Measurements from ENCODE around the gene MAP2K1. TPM values are rescaled to one million over a fixed set of nuclear protein-coding genes. Genes with fewer than 3 reads are reported as not detected.

Gene MAP2K1
- total and polyA plus RNA-seq, 9 of the 15 experiments (the other 6 are each of a cell fraction or from before 2014, with no cell fraction given), result 7.5 to 58.3 (median 30.0) TPM

- no TSS peak for BruUV-seq (replicated peaks)
- H3K4me2 ChIP-seq (ENCODE audit: insufficient read depth, low read length), result no peak overlapping the region
- H3K9me1 ChIP-seq (ENCODE audit: control insufficient read depth, insufficient read depth, low read length), result no peaks in the 10 kb centered on the region
- ChIA-PET CTCF (ENCODE audit: low intra/inter-chr PET ratio) (no interaction called here), POLR2A (interaction anchor here (0.7 to 1.0 kb wide), 2 partner anchors 25 to 58 kb away, joined by 3 read pairs; no protein-coding TSS in a partner anchor)
- ATAC-seq, result no peak
- H2AFZ ChIP-seq (ENCODE audit: low read depth, low read length), result no peak overlapping the region
- H3K4me1 ChIP-seq (replicated peaks in 1 of 2; ENCODE audit: control insufficient read depth in 2 of 2, insufficient read depth in 2 of 2, low read length in 2 of 2), result no peaks in the 10 kb centered on the region
- H3K9ac ChIP-seq (ENCODE audit: insufficient read depth in 1 of 2, low read depth in 2 of 2, low read length in 2 of 2), result no peak overlapping the region
- H3K4me3 ChIP-seq, result no peak overlapping the region
- no peaks in the 10 kb centered on the region; the same call in 1 of the 2 replicates for H3K9me3 ChIP-seq (replicated peaks; ENCODE audit: control insufficient read depth, insufficient read depth, low read depth, low read length)
- no peaks in the 10 kb centered on the region for H4K20me1 ChIP-seq (replicated peaks; ENCODE audit: control insufficient read depth, insufficient read depth, low read length)
- in situ Hi-C loops (cut with MboI) (no loop called here), intact Hi-C loops (cut with micrococcal nuclease) (no loop called here)
- 95% methylated on average over 2 of the region's 2 CpGs for WGBS (ENCODE audit: insufficient coverage, low coverage, missing lambda C conversion rate)
- no peak overlapping the region for H3K27ac ChIP-seq (ENCODE audit: extremely low read depth, low read depth, low read length)
- no peaks in the 10 kb centered on the region for H3K27me3 ChIP-seq (ENCODE audit: control insufficient read depth in 2 of 2, insufficient read depth in 2 of 2, low read length in 2 of 2)
- H3K79me2 ChIP-seq (ENCODE audit: control insufficient read depth, insufficient read depth, low read length), result no peaks in the 10 kb centered on the region
- TF ChIP-seq ZNF561 (CRISPR knock-in tag; conservative IDR thresholded peaks at IDR 0.05) (no peak), SFPQ (IDR thresholded peaks at IDR 0.05; ENCODE audit: low read depth, low read length) (no peak), PHTF2 (CRISPR knock-in tag; IDR thresholded peaks at IDR 0.05) (no peak)
- FAIRE-seq, result no peak
- H3K36me3 ChIP-seq (ENCODE audit: control insufficient read depth, insufficient read depth, low read length), result peaks cover 10% of the 10 kb centered on the region; the same call in 2 of the 3 replicates
- no peak for DNase-seq (ENCODE audit: extremely low read depth in 1 of 4, low spot score in 3 of 4)
Measured at GRCh38 chr15:66461917-66462316, 75.2 kb downstream of the MAP2K1 start.

GRCh38 chr15:66462627-66463026 is 75.9 kb downstream of the MAP2K1 start:
- H3K9me3 ChIP-seq (replicated peaks; ENCODE audit: control insufficient read depth, insufficient read depth, low read depth, low read length), result no peaks in the 10 kb centered on the region; the same call in 1 of the 2 replicates
- no peak overlapping the region for H3K9ac ChIP-seq (ENCODE audit: insufficient read depth in 1 of 2, low read depth in 2 of 2, low read length in 2 of 2)
- WGBS (ENCODE audit: insufficient coverage, low coverage, missing lambda C conversion rate), result 93% methylated on average over 4 of the region's 4 CpGs
- intact Hi-C loops (cut with micrococcal nuclease), result no loop called here
- DNase-seq (ENCODE audit: extremely low read depth in 1 of 4, low spot score in 3 of 4) (no peak), ATAC-seq (no peak), FAIRE-seq (no peak)
- in situ Hi-C loops (cut with MboI), result no loop called here
- POLR2A ChIA-PET, result interaction anchor here (0.7 to 1.0 kb wide), 2 partner anchors 24 to 59 kb away, joined by 3 read pairs; no protein-coding TSS in a partner anchor
- H3K4me2 ChIP-seq (ENCODE audit: insufficient read depth, low read length), result no peak overlapping the region
- CTCF ChIA-PET (ENCODE audit: low intra/inter-chr PET ratio), result no interaction called here
- H4K20me1 ChIP-seq (replicated peaks; ENCODE audit: control insufficient read depth, insufficient read depth, low read length), result no peaks in the 10 kb centered on the region
- no peaks in the 10 kb centered on the region for H3K27me3 ChIP-seq (ENCODE audit: control insufficient read depth in 2 of 2, insufficient read depth in 2 of 2, low read length in 2 of 2)
- H3K9me1 ChIP-seq (ENCODE audit: control insufficient read depth, insufficient read depth, low read length), result no peaks in the 10 kb centered on the region
- H3K4me3 ChIP-seq, result no peak overlapping the region
- no TSS peak for BruUV-seq (replicated peaks)
- H2AFZ ChIP-seq (ENCODE audit: low read depth, low read length), result no peak overlapping the region
- no peaks in the 10 kb centered on the region for H3K4me1 ChIP-seq (replicated peaks in 1 of 2; ENCODE audit: control insufficient read depth in 2 of 2, insufficient read depth in 2 of 2, low read length in 2 of 2)
- no peaks in the 10 kb centered on the region for H3K79me2 ChIP-seq (ENCODE audit: control insufficient read depth, insufficient read depth, low read length)
- H3K27ac ChIP-seq (ENCODE audit: extremely low read depth, low read depth, low read length), result no peak overlapping the region
- peaks cover 14% of the 10 kb centered on the region; the same call in 2 of the 3 replicates for H3K36me3 ChIP-seq (ENCODE audit: control insufficient read depth, insufficient read depth, low read length)
- no peak for TF ChIP-seq BRF2 (IDR thresholded peaks at IDR 0.05; ENCODE audit: borderline replicate concordance, insufficient read depth, insufficient read length)
- TF ChIP-seq ZBTB33 (CRISPR knock-in tag; IDR thresholded peaks at IDR 0.05), result no peak
- no peak for TF ChIP-seq CHD1 (IDR thresholded peaks at IDR 0.05; ENCODE audit: low read length)
- TF ChIP-seq ZC3H8 (IDR thresholded peaks at IDR 0.05), result no peak
- no peak for TF ChIP-seq ID3 (CRISPR knock-in tag; IDR thresholded peaks at IDR 0.05)
- no peak for TF ChIP-seq ID3 (tag; IDR thresholded peaks at IDR 0.05)
- TF ChIP-seq HNRNPUL1 (IDR thresholded peaks at IDR 0.05; ENCODE audit: low read length), result no peak
- no peak for TF ChIP-seq ZNF586 (CRISPR knock-in tag; conservative IDR thresholded peaks at IDR 0.05)
